ENCODE results near the gene EPS8.

The EPS8 gene

GRCh38 chr12:15662983-15663659 lies 126.1 kb downstream of the EPS8 start:
- no peak overlapping the region for H3K4me3 ChIP-seq (ENCODE audit: low read depth, low read length)
- peak; percentile 42 for DNase-seq (ENCODE audit: low read depth)
- TF ChIP-seq, protein P1, sequence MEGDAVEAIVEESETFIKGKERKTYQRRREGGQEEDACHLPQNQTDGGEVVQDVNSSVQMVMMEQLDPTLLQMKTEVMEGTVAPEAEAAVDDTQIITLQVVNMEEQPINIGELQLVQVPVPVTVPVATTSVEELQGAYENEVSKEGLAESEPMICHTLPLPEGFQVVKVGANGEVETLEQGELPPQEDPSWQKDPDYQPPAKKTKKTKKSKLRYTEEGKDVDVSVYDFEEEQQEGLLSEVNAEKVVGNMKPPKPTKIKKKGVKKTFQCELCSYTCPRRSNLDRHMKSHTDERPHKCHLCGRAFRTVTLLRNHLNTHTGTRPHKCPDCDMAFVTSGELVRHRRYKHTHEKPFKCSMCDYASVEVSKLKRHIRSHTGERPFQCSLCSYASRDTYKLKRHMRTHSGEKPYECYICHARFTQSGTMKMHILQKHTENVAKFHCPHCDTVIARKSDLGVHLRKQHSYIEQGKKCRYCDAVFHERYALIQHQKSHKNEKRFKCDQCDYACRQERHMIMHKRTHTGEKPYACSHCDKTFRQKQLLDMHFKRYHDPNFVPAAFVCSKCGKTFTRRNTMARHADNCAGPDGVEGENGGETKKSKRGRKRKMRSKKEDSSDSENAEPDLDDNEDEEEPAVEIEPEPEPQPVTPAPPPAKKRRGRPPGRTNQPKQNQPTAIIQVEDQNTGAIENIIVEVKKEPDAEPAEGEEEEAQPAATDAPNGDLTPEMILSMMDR (conservative IDR thresholded peaks at IDR 0.05; ENCODE audit: low read depth, low read length), result no peak

GRCh38 chr12:15662303-15662980 lies 126.7 kb downstream of the EPS8 start:
- H3K4me3 ChIP-seq (ENCODE audit: low read depth, low read length), result no peak overlapping the region
- TF ChIP-seq, protein P1 (conservative IDR thresholded peaks at IDR 0.05; ENCODE audit: low read depth, low read length), result no peak
- peak; percentile 95 for DNase-seq (ENCODE audit: low read depth)

GRCh38 chr12:15651371-15651770 lies 137.8 kb downstream of the EPS8 start:
- TF ChIP-seq, protein P1 (conservative IDR thresholded peaks at IDR 0.05; ENCODE audit: low read depth, low read length), result no peak
- DNase-seq (ENCODE audit: low read depth), result no peak
- no peak overlapping the region for H3K4me3 ChIP-seq (ENCODE audit: low read depth, low read length)

- H3K4me3 ChIP-seq (ENCODE audit: low read depth, low read length), result no peak overlapping the region
- peak; percentile 90 for DNase-seq (ENCODE audit: low read depth)
- TF ChIP-seq, protein P1 (conservative IDR thresholded peaks at IDR 0.05; ENCODE audit: low read depth, low read length), result no peak
These were observed 138.6 kb downstream of the EPS8 start for GRCh38 chr12:15650399-15651128.

- DNase-seq (ENCODE audit: low read depth), result no peak
- no peak overlapping the region for H3K4me3 ChIP-seq (ENCODE audit: low read depth, low read length)
- TF ChIP-seq, protein P1 (conservative IDR thresholded peaks at IDR 0.05; ENCODE audit: low read depth, low read length), result no peak
These were observed 139.8 kb downstream of the EPS8 start for GRCh38 chr12:15649347-15649746.

- TF ChIP-seq, protein P1 (conservative IDR thresholded peaks at IDR 0.05; ENCODE audit: low read depth, low read length), result no peak
- H3K4me3 ChIP-seq (ENCODE audit: low read depth, low read length), result no peak overlapping the region
- peak; percentile 46 for DNase-seq (ENCODE audit: low read depth)
These were observed 140.6 kb downstream of the EPS8 start for GRCh38 chr12:15648558-15648957.

Measured in choroid plexus epithelial cell (primary cell).